ENCODE measurements around the gene XRCC6. TPM values are rescaled to one million over a fixed set of nuclear protein-coding genes. Genes with fewer than 3 reads are reported as not detected.
A peak's percentile ranks its signal among the peaks of the same experiment; 100 is the strongest.
"Not testable (repeated sequence)": the region's sequence is repeated elsewhere in the genome, so short reads cannot be mapped to it uniquely, and the experiment has no call there.

XRCC6 gene
- total RNA-seq, 1 donor from 2014 or later, result 343 TPM

DNA sequence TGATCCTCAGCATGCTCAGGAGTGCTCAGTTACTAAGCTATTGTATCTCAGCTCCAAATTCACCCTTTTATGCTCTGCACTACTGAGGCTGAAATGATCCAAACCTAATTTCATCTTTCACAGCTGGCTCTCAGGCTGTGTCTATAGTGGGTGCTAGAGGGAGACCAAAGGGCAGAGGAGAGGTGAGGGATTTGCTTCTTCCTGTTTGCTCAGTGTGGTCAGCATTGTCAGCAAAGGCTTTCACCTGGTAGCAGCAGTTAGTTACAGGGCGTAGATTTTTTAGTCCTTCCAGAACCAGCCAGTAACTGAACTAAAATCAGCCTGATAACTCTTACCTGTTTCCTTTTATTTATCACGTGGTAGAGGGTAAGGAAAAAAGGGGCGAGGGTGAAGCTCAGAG, 33.2 kb downstream of the XRCC6 start:
- DNase-seq, result no peak

DNA sequence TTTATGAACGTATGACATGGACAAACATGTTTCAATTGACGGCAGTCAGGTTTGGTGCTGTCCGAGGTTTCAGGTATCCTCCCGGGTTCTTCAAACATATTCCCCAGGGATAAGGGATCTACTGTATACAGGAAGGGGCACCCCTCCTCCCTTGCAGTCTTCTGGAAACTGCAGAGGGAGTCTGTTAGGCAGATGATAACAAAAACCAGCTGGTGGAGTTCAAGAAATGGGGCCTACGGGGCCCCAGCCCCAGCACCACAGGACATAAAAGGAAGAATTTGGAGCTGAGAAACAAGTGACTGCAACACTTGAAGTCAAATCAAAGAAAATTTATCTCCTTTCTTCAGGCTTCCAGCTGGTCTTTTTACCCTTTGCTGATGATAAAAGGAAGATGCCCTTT, 35.5 kb downstream of the XRCC6 start:
- no peak for DNase-seq

DNA sequence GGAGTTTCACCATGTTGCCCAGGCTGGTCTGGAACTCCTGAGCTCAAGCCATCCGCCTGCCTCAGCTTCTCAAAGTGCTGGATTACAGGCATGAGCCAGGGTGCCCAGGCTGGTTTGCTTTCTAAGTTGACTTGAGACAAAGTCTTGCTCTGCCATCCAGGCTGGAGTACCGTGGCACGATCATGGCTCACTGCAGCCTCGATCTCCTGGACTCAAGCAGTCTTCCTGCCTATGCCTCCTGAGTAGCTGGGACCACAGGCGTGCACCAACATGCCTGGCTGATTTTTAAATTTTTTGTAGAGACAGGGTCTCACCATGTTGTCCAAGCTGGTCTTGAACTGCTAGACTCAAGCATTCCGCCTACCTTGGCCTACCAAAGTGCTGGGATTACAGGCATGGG, 36.6 kb downstream of the XRCC6 start:
- no peak for DNase-seq

DNA sequence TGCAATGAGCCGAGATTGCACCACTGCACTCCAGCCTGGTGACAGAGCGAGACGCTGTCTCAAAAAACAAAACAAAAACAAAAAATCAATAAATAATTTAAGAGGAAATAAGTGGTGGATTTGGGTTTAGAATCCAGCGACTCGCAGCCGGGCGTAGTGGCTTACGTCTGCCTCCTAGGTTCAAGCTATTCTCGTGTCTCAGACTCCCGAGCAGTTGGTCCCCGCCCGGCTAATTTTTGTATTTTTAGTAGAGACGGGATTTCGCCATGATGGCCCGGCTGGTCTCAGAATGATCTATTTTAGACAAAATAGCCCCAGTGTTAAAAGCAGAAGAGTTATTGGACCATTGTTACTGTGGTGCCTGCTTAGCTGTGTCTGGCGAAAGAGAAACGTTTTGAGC, 37.8 kb downstream of the XRCC6 start:
- no peak for DNase-seq

DNA sequence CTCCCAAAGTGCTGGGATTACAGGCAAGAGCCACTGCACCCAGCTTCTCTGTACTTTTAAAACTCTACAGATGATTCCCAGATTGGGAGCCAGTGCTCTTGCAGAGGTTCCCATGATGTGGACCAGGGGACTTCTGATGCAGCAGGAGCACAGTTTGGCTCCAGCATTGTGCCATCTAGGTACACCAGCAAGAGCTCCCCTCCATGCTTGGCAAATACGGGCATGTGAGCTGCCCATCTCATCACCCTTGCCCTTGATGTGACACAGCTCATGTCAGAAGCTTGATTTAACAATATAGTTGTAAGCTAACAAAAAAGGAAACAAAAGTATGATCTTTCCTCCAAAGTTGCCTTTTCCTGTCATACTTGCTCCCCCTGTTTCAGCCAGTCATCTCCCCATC, 38.8 kb downstream of the XRCC6 start:
- DNase-seq, result no peak

DNA sequence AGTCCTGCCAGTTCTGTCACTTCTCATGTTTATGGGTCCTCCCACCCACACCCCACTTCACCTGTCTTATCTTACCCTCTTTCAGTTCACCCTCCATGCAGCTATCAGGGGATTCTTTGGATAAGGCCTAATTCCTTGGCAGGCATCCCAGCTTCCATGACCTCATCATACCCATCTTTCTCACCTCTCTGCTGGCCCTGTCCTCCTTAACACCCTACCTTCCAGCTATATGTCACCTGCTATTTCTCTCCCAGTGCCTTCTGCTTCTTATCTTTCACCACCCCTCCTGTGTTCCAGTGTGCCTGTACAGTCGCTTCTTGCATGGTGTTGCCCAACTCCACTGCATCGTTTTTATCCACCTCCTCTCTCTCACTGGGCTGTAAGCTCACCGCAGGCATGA, 39.3 kb downstream of the XRCC6 start:
- no peak for DNase-seq

DNA sequence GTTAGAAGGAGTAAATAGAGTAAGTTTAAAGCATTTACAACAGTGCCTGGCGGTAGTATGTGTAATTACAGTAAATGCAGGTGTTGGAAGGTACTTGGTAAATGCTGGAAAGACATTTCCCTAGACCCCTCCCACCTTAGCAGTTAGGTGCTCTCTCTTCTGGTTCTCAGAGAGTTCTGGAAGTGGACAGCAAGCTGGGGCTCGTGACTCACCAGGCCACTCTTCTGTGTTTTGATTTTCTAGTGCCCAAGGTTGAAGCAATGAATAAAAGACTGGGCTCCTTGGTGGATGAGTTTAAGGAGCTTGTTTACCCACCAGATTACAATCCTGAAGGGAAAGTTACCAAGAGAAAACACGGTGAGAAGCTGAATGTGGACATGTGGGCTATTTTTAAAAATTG, 40.0 kb downstream of the XRCC6 start:
- no peak for DNase-seq

DNA sequence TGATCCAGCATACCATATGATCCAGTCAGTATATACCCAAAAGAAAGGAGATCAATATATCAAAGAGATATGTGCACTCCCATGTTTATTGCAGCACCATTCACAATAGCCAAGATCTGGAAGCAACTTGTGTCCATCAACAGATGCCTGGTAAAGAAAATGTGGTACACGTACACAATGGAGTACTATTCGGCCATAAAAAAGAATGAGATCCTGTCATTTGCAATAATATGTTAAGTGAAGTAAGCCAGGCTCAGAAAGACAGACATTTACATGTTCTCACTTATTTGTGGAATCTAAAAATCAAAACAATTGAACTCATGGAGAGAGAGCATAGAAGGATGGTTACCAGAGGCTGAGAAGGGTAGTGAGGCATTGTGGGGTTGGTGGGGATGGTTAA, 40.6 kb downstream of the XRCC6 start:
- no peak for DNase-seq

DNA sequence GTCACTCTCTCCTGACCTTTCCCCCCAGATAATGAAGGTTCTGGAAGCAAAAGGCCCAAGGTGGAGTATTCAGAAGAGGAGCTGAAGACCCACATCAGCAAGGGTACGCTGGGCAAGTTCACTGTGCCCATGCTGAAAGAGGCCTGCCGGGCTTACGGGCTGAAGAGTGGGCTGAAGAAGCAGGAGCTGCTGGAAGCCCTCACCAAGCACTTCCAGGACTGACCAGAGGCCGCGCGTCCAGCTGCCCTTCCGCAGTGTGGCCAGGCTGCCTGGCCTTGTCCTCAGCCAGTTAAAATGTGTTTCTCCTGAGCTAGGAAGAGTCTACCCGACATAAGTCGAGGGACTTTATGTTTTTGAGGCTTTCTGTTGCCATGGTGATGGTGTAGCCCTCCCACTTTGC, 42.5 kb downstream of the XRCC6 start:
- DNase-seq, result not testable (repeated sequence)

DNA sequence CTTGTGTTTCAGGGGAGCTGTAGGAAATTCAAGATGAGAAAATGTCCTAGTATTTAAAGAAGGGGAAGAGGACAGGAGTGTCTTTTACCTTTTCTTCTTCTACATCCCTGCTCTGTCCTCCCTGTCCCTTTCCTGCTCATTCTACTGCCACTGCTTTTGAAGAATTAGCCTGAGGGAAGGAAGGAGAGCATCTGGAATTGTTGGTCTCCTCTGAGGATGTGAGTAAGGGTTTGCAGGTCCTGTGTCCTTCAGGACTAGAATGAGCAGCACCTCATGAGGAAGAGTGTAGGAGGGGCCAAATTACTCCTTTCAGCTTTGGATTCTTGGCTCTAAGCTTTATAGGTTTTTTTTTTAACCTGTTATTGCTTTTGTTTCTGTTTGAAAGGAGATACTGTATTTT, 43.4 kb downstream of the XRCC6 start:
- DNase-seq, result no peak

DNA sequence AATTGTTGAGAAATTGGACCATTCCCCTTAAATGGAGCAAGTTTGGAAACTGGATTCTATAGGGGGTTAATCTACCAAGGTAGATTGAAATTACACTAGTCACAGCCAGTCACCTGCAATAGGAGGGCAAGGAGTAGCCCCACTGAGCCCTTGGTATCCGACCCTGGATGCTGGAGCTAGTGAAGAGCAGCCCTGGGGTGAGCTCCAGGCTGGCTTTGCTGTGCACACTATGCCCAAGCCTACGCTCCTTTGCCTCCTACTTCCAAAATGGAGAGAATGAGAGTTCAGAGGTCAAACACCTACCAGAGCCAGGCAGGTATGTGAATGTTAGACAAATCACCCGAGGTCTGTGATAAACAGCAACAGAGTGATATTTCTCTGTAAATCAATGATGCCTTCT, 43.9 kb downstream of the XRCC6 start:
- no peak for DNase-seq

DNA sequence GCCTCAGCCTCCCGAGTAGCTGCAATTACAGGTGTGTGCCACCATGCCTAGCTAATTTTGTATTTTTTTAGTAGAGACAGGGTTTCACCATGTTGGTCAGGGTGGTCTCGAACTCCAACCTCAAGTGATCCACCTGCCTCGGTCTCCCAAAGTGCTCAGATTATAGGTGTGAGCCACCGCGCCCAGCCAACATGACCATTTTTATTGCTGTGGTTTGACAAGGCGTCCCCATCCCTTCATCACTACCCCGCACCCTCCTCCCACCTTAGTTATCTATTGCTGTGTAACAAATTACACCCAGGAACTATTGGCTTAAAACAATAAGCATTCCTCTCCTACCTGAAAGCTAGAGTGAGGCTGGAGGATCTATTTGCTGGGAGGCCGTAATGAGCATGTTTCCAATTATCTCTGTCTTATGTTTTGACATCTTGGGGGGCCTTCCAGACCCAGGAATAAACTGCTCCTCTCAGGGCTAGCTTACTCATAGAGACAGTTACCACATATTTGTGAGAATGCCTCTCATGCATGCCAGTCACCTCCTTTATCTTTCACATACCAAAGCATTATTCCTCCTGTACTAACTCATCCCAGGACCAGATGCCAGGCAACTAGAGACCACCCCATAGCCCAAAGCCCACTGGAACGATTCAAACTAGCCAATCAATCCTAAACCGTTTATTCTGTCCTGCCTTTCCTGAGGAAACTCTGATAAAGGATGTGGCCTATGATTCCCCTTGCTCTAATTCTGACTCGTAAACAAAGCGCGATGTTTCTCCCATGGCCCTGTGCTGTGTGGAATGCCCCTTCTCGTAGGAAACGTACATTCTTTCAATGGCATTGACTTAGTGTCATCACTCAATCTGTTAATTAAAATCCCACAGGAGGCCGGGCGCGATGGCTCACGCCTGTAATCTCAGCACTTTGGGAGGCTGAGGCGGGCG, 48.1 kb downstream of the XRCC6 start:
- peak; percentile 60 for DNase-seq

DNA sequence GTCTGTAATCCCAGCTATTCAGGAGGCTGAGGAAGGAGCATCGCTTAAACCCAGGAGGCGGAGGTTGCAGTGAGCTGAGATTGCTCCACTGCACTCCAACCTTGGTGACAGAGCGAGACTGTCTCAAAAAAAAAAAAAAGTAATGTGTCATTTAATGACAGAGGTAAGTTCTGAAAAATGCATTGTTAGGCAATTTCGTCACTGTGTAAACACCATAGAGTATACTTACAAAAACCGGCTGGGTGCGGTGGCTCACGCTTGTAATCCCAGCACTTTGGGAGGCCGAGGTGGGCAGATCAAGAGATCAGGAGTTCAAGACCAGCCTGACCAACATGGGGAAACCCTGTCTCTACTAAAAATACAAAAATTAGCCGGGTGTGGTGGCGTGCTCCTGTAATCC, 51.0 kb downstream of the XRCC6 start:
- DNase-seq, result not testable (repeated sequence)

DNA sequence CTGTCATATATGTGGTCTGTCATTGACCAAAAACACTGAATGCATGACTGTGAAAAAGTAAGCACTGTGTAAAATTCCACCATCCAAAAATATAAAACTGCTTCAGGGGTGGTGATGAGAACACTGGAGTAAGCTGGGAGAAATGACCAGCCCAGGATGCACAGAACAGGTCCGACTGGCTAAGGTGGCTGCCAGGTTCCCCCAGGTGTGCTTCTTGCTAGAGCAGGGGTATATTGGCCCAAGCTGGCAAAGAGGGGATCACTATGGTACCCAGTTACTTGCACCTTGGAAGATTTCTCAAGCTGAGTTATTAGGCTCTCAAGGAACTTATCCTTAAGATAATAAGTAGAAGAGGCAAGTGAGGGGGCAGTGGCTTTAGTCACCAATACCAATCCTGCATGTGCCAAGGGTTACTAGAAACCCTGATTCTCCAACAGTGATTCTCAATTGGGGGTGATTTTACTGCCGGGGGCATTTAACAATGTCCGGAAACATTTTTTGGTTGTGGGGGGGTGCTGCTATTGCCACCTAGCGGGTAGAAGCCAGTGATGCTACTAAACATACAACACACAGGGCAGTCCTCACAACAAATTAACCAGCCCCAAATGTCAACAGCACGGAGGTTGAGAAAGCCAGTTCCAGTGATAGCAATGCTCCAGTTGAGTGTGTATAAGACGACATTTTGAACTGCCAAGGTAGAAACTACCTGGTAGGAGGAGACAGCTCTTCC, 51.9 kb downstream of the XRCC6 start:
- DNase-seq, result peak; percentile 44

DNA sequence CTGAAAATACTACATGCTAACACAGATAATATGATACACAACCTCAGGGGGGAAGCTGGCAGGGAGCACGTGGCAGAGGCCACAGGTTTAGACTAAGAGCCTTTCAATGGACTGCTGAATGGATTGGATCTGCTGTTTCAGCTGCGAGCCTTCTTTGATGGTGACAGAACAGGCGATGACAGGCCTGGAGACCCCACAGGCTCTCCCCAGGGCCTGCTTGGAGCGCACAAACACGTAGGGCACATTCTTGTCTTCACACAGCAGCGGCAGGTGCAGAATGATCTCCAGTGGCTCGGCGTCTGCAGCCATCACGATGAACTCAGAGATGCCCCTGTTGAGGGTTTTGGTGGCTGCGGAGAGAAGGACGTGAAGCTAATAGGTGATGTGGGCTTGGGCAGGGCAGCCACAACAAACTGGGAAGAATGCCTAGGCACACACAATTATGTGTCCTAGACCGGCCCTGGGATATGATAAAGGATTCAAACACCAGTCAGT, 53.8 kb downstream of the XRCC6 start:
- DNase-seq, result no peak

DNA sequence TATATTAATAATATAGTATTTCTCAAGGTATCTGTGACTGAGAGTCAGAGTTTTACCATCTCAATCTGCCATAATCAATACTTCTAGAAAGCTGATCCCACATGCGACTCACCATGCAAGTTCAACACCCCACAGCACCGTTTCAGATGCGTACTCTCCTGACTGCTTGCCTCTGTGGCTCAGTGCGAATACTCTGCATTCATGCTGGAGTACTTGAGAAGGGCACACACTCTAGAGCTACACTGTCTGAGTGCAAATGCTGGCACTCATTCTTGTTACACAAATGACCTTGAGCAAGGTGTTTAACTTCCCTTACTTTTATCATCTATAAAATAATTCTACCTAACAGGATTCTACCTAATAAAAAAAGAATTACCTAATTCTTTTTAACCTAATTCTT, 55.0 kb downstream of the XRCC6 start:
- DNase-seq, result no peak

DNA sequence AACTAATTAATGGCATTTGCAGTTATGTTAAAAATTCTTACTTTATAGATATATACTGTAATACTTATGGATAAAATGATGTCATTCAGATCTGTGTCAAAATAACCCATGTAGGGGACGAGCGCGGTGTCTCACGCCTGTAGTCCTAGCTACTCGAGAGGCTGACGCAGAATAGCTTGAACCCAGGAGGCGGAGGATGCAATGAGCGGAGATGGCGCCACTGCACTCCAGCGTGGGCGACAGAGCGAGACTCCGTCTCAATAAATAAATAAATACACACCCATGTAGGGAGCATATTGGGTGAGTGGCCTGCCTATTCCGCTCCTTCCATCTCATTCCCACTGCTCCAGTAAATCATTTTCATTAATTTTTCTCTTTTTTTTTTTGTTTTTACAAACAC, 60.5 kb downstream of the XRCC6 start:
- peak; percentile 37 for DNase-seq

DNA sequence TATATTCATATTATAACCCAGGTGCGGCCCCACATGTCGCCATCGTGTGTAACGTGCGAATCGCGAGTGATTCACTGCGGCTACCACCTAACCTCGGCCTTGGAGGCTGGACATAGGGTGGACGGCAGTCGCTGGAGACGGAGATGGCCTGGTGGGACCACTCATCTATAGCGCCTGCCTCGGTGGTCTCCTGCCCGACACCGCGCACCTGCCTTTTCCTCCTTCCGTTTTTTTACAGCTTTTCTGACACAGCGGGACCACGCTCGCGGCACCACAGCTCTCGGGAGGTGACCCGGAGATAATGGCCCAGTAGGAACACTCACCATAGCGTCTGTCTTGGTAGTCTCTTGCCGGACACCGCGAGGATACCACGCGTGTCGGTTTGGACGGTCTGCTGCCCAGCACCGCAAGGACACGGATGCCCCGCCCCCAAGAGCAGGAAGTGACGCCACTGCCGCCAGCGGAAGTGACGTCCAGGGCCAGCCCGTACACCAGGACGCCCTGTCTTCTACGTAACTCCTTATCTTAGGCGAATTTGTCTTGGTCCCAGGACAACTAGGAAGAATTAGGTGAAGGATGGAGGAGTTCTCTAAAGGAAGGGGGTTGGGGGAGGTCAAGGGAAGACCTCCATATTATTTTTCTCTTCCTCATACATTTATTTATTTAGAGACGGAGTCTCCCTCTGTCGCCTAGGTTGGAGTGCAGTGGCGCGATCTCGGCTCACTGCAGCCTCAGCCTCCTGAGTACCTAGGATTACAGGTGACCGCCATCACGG, 61.1 kb downstream of the XRCC6 start:
- peak; percentile 91 for DNase-seq

DNA sequence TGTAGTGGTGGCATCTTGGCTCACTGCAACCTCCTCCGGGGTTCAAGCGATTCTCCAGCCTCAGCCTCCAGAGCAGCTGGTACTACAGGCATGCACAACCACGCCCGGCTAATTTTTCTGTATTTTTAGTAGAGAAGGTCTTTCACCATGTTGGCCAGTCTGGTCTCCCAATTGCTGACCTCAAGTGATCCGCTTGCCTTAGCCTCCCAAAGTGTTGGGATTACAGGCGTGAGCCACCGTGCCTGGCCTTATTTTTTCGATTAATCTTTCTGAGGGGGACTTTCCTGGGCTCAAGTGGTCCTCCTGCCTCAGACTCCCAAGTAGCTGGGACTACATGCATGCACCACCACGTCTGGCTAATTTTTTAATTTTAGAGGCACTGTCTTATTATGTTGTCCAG, 62.0 kb downstream of the XRCC6 start:
- no peak for DNase-seq

DNA sequence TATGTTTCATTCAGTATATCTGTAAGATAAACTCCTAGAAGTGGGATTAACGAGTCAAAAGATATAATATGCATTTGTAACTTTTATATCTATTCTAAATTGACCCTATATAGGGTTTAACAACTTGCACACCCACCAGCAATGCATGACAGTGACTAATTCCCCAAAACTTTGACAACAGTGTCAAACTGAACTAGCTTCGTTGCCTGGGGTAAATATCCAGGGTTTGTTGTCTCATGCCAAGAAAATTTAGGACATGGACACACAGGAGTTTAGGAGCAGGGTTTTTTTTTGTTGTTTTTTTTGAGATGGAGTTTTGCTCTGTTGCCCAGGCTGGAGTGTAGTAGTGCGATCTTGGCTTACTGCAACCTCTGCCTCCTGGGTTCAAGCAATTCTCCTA, 62.5 kb downstream of the XRCC6 start:
- no peak for DNase-seq

DNA sequence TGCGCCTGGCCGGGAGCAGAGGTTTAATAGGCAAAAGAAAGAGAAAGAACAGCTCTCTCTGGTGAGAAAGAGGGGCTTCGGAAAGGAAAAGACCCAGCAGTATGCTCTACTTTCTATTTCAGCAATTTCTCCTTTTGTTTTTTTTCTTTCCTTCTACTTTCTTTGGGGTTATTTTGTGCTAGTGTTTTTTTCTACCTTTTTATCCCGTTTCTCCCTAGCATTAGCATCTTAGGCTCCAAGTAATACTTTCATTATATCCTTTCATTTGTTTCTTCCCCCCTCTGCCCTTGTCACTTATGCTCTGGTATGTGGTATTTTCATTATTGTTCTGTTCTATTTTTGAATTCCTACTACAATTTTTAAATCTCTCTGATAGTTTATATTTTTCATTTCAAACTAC, 63.1 kb downstream of the XRCC6 start:
- DNase-seq, result no peak

DNA sequence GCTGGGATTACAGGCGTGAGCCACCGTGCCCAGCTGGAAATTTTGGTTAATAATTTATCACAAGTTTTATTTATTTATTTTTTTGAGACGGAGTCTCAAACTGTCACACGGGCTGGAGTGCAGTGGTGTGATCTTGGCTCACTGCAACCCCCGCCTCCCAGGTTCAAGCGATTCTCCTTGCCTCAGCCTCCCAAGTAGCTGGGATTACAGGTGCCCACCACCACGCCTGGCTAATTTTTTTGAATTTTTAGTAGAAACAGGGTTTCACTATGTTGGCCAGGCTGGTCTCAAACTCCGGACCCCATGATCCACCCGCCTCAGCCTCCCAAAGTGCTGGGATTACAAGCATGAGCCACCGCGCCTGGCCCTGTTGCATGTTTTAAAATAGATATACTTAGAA, 65.8 kb downstream of the XRCC6 start:
- not testable (repeated sequence) for DNase-seq

DNA sequence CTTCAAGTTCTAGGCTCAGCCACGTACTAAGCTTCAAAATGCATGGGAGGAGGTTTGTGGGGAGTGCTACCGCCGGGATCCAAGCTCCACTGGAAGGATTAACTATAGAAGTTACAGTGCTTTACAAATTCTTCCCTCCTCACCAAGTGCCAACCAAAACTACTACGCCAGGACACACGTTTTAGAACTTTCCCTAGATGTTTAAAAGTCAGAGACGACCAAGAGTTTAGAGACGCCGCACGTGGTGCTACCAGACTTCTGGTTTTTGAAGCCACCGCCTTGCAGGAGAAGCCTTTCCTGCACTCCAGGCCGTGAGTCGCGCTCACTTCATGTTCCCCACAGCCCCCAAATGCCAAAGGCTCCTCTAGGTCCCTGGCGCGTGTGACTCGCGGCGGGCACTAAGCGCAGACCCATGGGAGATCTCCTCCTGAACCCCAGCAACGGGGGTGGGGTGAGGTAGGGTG, 66.8 kb downstream of the XRCC6 start:
- peak; percentile 49 for DNase-seq
